ENCODE measurements around the gene DGKQ.
"Not testable (repeated sequence)": the region's sequence is repeated elsewhere in the genome, so short reads cannot be mapped to it uniquely, and the experiment has no call there.

Gene DGKQ

DNA sequence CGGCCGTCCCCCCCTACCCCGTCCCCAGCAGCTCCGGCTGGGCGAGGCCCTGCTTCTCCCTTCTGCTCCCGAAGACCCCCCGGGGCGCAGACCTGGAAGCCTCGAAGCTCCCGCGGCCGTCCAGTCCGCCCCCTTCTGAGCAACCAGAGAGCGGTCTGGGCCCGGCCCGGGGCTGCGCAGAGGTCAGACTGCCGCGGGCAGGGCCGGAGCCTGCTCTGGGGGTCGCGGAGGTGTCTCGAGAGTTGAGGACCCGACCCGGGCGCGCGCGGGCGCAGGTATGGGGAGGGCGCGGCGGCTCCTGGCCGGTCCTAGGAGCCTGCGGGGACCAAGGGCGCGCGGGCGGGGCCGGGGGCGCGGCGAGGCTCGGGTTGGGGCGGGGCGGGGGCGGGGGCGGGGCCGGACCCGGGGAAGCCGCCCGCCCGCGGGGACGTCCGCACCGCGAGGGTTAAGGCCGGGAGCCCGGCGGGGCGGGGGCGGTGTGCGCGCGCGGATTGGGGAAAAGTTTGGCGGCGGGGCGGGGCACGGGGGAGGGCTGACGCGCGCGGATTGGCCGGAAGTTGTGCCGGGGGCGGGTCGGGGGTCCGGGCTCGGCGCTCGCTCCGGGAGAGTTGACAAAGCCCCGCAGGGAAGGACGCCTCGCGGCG is 37.8 kb upstream of the DGKQ start, which contains the start of gene FGFRL1:
Gene FGFRL1, plus strand, starts transcription at position 605 of the 644 bp plus-strand sequence. CDS start 860 bp downstream, outside the sequence.
- peak; percentile 99 for DNase-seq (ENCODE audit: insufficient read length, low spot score)

DNA sequence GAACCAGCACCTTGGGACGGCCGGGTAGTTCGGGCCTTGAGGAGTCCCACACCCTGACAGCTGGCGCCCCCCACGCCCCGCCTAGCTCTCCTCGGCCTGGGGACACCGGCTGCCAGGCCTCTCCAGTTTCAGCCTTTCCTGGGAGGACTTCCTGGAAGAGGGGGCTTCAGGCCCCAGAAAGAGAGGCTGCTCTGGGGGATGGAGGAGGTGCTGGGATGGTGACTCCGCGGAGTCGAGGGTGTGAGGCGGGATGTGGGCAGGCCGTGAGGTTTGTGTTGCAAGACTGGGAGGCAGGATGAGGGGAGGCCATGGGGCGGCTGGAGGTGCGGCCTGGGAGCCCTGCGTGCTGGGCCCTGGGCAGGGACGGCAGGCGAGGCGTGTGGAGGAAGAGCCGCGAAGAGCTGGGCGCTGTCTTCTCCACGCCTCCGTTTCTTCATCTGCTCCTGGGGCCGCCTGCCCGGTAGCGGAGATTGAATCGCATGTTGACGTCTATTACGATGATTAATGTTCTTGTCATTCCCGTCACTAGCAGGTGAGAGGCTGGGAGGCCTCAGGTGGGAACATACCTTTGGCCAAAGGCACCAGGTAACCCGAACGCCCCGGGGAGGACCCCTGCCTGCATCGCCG is 37.1 kb upstream of the DGKQ start:
- DNase-seq (ENCODE audit: insufficient read length, low spot score) (no peak), FAIRE-seq (no peak)

More for the DNA sequence above, 37.8 kb upstream of the DGKQ start, which contains the start of gene FGFRL1:
- peak; percentile 14 for FAIRE-seq

DNA sequence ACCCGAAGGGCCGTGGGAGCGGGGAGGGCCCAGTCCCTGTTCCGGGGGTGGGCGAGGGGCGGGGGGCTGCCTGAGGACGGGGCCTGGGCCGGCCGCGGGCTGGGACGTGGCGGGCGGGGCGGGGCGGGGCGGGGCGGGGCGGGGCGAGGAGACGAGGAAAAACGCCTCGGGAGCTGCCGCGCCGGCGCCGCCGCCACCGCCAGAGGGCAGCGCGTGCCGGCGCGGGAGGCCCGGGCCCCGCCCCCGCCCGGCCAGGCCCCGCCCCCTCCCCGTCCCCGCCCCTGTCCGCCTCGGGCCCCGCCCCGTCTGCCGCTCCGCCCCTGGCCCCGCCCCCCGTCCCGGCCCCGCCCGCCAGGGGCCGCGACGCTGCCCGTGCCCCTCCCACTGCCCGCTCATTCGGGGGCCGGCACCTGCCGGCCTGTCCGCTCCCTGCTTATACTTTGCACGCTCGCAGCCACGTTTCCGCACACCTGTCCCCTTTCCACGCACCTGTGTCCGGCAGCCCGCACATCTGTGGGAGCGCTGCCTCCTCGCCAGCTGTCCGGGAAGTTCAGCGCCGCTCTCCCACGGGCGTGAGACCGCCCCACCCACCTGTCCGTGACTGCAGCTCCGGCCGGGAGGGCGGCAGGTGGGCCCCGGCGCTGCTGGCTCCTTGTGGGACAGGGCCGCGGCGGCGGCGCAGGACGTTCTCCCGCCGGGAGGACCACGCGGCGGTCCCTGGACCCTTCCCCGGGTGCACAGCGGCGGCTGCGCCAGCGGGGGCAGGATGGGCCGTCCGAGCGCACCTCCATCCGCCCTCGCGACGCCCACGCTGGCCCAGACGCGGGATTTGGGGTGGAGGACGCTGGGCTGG is 36.4 kb upstream of the DGKQ start:
- DNase-seq (ENCODE audit: insufficient read length, low spot score): peak; percentile 91

DNA sequence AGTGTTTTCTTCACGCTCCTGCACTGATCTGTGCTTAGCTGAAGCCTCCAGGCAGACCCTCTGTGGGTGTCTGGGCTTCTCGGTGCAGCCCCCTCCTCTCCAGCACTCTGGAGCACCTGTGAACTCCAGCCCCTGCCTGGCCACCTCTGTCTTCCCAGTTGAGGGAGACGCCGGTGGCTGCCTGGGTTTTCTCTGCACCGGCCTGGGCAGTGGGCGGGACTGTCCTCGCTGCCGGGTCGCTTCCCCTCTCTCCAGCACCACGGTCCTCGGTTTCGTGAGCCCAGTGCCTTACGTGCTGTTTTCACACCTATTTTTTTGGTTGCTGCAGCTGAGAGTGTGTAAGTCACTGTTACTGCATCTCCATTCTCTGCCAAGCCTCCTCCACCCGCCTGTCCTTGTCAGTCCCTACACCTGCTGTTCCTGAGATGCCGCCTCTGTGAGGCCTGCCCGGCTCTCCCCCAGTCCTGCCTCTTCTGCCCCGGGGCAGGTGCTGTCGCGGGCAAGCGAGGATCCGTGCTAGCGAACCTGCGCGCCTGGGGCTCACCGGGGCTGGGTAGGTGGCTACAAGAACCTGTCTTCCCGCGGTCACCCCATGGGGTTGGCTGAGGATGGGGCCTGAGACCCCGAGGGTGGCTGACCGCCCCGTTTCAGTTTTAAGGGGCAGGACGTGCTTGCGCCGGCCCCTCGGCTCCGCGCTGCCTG is 35.6 kb upstream of the DGKQ start:
- FAIRE-seq: peak; percentile 53
- DNase-seq (ENCODE audit: insufficient read length, low spot score): no peak

More for the DNA sequence above, 36.4 kb upstream of the DGKQ start:
- no peak for FAIRE-seq

DNA sequence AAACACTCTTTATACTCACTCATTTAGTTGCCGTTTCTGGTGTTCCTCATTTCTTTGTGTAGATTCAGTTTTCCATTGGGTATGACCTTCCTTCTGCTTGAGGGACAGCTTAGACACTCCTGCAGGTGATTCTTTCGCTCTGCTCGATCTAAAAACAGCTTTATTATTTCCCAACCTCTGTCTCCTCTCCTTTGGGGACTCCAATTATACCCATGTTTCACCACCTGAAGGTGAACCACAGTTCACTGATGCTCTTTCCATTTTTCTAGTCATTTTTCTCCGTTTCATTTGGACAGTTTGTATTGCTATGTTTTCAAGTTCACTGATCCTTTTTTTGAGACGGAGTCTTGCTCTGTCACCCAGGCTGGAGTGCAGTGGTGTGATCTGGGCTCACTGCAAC is 33.5 kb upstream of the DGKQ start:
- no peak for DNase-seq (ENCODE audit: insufficient read length, low spot score)
- no peak for FAIRE-seq

DNA sequence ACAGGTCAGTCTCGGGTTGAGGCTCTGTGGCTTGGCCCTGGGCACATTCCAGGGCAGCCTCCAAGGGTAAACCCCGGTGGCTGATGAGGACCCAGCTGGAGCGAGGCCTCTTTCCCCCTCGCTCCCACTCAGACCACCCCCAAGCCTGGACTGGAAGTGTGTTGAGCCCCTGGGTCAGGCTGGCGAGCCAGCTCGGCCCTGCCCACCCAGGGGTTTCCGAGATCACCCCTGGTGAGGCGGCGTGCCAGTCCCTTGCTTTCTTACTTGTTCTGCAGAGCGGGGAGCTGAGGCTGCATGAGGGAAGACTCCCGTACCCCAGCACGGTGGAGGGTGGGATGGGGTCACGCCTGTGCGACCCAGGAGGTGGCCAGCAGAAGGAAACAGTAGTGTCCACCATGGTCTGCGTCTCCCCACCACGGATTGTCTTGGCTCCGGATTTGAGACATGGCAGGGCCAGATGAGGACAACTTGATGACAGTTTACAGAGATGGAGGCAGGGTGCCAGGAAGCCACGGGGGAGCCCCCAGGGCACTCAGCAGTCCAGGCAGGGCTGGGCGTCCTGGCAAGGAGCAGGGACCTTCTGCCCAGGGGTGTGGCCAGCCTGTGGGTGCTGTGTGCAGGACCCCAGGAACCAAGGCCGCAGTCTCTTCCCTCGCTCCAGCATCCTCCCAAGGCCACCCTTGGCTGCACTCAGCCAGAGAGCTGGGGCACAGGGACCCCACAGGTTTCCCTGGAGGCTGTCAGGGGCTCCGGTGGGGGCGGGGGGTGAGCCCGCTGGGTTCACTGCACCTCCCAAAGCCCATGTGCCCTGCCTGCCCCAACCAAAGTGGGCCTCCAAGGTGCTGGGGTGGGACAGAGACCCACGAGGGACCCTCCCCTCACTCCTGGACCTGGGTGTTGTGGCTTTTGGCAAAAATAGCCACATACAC is 31.5 kb upstream of the DGKQ start:
- DNase-seq (ENCODE audit: insufficient read length, low spot score): no peak
- no peak for FAIRE-seq

DNA sequence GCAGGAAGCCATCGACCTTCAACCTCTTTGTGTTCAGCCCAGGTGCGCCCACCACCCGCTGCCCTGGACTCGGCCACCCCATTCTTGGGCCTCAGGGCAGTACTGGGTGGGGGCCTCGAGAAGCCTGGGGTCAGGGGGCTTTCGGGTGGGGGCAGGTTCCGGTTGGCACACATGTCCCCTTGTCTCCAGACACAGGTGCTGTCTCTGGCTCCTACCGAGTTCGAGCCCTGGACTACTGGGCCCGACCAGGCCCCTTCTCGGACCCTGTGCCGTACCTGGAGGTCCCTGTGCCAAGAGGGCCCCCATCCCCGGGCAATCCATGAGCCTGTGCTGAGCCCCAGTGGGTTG is 30.7 kb upstream of the DGKQ start:
- DNase-seq (ENCODE audit: insufficient read length, low spot score): no peak

DNA sequence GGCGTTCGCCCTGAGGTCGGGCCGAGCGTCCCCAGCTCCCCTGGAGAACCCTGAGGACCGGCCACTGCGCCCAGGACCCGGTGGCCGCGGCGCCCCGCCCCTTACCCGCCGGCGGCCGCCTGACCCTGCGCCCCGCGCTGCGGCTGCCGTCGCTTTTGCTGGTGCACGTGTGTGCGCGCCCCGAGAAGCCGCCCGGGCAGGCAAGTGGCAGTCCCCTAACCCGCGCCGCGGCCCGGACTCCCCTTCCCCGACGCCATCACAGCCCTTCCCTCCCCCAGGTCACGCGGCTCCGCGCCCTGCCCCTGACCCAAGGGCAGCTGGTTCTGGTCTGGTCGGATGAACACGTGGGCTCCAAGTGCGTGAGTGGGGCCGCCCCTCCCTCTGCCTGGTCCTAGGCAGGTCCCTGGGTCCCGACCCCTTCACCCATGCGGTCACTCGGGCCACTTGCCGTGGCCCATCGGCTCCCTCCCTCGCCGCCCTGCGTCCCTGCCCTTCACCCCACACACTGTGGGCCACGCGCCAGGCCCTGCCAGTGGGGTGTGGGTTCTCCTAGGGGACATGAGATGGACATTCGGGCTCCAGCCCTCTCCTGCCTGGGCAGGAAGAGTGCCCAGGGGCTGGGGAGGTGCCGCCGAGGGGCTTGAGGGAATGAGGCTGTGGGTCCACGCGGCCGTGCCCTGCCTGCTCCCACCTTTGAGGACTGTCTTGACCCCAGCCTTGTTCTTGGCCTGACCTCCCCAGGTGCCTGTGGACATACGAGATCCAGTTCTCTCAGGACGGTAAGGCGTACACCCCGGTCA is 30.1 kb upstream of the DGKQ start:
- DNase-seq (ENCODE audit: insufficient read length, low spot score) (no peak), FAIRE-seq (no peak)

More for the DNA sequence above, 30.7 kb upstream of the DGKQ start:
- no peak for FAIRE-seq

DNA sequence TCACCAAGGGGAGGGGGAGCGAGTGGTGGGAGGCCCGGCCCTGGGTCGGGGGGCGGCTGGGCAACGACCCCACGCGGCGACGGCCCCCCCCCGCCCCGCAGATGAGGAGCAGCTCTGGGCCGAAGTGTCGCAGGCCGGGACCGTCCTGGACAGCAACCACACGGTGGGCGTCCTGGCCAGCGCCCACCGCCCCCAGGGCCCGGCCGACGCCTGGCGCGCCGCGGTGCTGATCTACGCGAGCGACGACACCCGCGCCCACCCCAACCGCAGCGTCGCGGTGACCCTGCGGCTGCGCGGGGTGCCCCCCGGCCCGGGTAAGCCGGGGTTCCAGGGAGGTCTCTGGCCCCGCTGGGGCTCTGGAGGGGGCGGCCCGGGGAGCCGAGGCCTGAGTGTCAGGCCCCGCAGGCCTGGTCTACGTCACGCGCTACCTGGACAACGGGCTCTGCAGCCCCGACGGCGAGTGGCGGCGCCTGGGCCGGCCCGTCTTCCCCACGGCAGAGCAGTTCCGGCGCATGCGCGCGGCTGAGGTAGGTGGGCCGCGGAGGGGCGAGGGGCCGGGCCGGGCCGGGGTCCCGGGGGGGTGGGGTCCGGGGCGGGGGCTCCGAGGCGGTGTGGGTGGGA is 29.4 kb upstream of the DGKQ start:
- FAIRE-seq (no peak), DNase-seq (ENCODE audit: insufficient read length, low spot score) (no peak)

DNA sequence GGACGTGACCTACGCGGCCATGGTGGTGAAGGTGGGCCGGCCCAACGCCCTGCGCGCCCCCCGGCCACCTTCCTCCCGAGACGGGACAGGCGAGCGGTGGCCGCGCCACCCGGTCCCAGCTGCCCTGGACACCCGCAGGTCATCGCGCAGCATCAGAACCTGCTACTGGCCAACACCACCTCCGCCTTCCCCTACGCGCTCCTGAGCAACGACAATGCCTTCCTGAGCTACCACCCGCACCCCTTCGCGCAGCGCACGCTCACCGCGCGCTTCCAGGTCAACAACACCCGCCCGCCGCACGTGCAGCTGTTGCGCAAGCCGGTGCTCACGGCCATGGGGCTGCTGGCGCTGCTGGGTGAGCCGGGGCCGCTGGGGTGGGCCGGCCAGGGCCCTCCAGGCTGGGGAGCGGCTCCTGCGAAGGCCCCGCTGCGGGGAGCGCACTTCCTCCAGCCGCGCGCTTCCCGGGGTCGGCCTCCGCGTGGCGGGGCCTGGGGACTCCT is 28.8 kb upstream of the DGKQ start:
- DNase-seq (ENCODE audit: insufficient read length, low spot score) (no peak), FAIRE-seq (no peak)

DNA sequence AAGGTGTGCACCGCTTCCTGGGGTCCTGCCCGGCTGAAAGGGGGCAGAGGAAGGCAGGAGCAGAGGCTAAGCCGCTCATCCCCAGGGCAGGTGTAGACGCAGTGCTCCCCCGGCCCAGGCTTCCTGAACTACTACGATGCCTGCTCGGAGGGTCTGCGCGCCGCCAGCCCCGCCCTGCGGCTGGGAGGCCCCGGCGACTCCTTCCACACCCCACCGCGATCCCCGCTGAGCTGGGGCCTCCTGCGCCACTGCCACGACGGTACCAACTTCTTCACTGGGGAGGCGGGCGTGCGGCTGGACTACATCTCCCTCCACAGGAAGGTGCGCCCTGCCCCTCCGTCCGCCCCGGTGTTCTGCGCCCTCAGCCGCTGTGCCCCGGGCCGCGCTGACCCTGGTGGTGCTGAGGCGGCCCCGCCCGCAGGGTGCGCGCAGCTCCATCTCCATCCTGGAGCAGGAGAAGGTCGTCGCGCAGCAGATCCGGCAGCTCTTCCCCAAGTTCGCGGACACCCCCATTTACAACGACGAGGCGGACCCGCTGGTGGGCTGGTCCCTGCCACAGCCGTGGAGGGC is 28.3 kb upstream of the DGKQ start:
- DNase-seq (ENCODE audit: insufficient read length, low spot score) (no peak), FAIRE-seq (no peak)

DNA sequence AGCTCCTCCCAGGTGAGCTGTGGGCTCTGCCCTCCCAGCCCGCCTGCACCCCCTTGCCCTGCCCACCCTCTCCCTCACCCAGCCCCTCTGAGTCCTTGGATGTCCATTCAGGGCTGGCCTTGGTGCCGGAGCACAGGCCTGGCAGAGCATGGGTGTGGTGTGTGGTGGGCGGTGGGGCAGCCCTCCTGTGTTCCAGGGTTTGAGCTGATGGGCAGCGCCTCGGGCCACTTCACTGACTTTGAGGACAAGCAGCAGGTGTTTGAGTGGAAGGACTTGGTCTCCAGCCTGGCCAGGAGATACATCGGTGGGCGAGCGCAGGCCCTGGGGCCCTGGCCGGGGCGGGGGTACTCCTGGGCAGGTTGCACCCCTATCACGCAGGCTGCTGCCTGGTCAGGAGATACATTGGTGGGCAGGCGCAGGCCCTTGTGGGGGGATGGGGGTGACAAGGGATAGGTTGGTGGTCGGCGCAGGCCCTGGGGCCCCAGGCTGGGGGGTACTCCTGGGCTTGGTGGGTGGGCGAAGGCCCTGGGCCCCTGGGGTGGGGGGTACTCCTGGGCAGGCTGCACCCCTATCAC is 27.4 kb upstream of the DGKQ start:
- no peak for FAIRE-seq
- no peak for DNase-seq (ENCODE audit: insufficient read length, low spot score)

DNA sequence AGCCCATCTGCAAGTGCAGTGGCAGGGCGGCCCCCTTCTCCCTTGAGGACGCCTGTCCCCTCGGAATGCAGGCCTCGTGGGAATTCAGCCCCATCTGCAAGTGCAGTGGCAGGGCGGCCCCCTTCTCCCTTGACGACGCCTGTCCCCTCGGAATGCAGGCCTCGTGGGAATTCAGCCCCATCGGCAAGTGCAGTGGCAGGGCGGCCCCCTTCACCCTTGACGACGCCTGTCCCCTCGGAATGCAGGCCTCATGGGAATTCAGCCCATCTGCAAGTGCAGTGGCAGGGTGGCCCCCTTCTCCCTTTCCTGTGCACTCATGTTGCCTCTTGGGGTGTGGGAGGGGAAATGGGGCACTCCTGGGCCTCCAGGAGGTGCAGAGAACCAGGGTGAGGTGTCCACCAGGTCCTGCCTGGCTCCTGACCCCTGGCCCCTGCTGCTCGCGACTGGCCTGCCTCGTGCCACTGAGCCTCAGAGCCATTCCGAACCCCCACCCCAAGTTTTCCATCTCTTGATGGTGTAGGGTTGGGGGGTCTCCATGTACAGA is 26.6 kb upstream of the DGKQ start:
- DNase-seq (ENCODE audit: insufficient read length, low spot score) (no peak), FAIRE-seq (no peak)

DNA sequence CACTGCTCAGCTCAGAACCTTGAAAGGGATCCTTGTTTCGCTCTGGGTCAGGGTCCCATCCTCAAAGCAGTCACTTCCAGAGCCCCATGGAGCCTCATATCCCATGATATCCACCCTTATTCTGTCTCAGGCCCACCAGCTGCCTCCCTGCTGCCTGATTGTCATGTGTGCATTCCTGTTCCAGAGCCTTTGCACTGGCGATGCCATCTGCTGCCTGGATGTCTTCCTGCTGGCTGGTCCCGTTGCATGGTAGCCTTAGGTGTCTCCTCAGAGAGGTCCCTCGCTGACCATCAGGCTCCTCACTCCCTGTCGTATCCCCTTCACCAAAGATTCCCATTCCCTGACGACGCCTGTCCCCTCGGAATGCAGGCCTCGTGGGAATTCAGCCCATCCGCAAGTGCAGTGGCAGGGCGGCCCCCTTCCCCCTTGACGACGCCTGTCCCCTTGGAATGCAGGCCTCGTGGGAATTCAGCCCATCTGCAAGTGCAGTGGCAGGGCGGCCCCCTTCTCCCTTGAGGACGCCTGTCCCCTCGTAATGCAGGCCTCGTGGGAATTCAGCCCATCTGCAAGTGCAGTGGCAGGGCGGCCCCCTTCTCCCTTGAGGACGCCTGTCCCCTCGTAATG is 26.0 kb upstream of the DGKQ start:
- DNase-seq (ENCODE audit: insufficient read length, low spot score); FAIRE-seq: not testable (repeated sequence)

DNA sequence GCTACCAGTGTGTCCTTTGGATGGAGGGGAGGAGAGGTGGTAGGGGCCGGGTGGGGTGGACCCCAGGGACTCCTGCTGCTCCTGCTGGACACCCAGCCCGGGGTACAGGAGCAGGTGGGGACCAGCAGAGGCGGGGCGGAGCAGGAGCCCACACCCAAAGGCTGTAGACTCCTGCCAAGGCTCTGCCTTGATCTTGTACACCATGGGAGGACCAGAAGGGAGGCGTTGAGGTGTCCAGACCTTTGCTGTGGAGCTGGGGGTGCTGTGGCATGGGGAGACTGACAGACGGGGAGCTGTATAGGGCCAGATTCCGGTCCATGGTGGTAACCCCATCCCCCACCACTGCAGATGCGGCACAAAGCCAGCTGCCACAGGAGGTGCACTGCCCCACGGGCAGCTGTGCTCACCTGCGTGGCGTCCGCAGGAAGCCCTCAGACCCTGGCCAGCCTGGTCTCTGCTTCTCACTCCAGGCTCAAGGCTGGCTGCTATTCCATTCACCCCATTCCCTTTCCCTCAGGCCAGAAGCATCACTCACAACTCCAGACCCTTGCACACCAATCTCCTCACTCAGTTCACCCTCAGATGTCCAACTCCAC is 24.8 kb upstream of the DGKQ start:
- no peak for DNase-seq (ENCODE audit: insufficient read length, low spot score)
- FAIRE-seq: no peak

DNA sequence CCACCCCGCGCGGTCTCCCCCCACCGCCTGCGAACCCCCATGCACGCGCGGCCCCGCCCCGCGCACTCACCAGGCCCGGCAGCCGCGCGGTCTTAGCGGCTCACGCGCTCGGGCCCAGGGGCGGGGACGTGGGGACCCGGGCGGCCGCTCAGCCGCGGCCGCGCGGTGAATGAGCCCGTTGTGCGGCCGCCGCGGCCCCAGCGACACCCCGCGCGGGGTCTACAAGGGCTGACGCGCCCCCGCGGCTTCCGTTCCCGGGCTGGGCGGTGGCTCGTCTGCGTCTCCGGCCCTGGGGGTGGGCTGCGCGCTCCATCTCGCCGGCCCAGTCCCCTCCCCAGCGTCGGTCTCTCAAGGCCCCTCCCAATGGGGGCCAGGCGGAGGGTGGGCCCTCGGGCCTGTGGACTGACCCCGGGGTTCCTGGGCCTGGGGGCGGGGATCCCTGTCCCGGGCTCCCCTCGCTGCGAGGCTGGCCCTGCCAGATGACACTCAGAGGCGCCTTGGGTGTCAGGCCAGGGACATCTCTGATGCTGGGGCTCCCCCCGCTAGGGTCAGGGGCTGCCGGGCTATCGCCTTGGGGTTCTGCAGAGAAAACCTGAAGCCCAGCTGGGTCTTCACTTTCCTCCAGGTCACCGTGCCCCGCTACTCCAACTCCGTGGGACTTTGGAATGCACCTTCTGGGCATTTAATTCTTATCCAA is 24.2 kb upstream of the DGKQ start:
- FAIRE-seq: no peak
- no peak for DNase-seq (ENCODE audit: insufficient read length, low spot score)
